H4 (cell line): ENCODE data around the gene HSFX4. TPM values are rescaled to one million over a fixed set of nuclear protein-coding genes. Genes with fewer than 3 reads are reported as not detected.

Source experiments
- total RNA-seq: library from RNA; depleted of rRNA; stranded (reverse); fragments of >200 nt; shearing (Covaris generic); gene quantifications from 2 replicates; pipeline ENCODE4 v1.2.3, GENCODE V29; 2014; rRNA removed

HSFX4 gene
- total RNA-seq, 1 experiment from 2014 or later = not detected

Other genes with a start within 250 kb of the HSFX4 start
- gene MAGEA11, start 217.5 kb upstream of the HSFX4 start, total RNA-seq = 2.6 and 10.0 TPM in 2 replicates
- gene HSFX1, start 155.5 kb upstream of the HSFX4 start, total RNA-seq = not detected in 2 replicates
- gene MAGEA9, start 147.6 kb upstream of the HSFX4 start, total RNA-seq = not detected in 2 replicates
- gene MAGEA8, start 48.4 kb upstream of the HSFX4 start, total RNA-seq = not detected in 2 replicates
- gene EOLA2, start 8.9 kb downstream of the HSFX4 start, total RNA-seq = 6.4 and 20.2 TPM in 2 replicates